Esophagus muscularis mucosa (tissue), 3 donors: ENCODE data around the gene CARD8.

Source experiments
- CTCF ChIP-seq, 3 experiments: fragments of 200-600 bp in 2 of 3; fragments of 450-650 bp in 1 of 3; sonication (generic) in 2 of 3; IDR thresholded peaks; one replicate each; pipeline ENCODE4 v1.5.1; 2017 to 2019; ENCODE audit warnings: antibody characterized with exemption in 3 of 3, mild to moderate bottlenecking in 2 of 3, moderate library complexity in 1 of 3
- POLR2A ChIP-seq: fragments of 450-650 bp; IDR thresholded peaks from one replicate; pipeline ENCODE4 v1.6.1; 2017; ENCODE audit warnings: antibody characterized with exemption, moderate library complexity, mild to moderate bottlenecking, low read depth
- POLR2AphosphoS5 ChIP-seq, 2 donors: sonication (generic); formaldehyde crosslinking; IDR thresholded peaks; one replicate each; pipeline ENCODE4 v1.6.1; 2017; ENCODE audit warnings: antibody characterized with exemption in 2 of 2

- peak in 1 of 3 experiments; percentile 13 for TF ChIP-seq CTCF (IDR thresholded peaks at IDR 0.05)
- TF ChIP-seq POLR2A: no peak
- TF ChIP-seq POLR2AphosphoS5 (IDR thresholded peaks at IDR 0.05): peak; percentile 68 to 75
Measured at GRCh38 chr19:48255376-48256303, at the start of gene CARD8.
